Thoracic aorta (tissue), 2 donors: Measurements from ENCODE around the gene GATA3. TPM values are rescaled to one million over a fixed set of nuclear protein-coding genes. Genes with fewer than 3 reads are reported as not detected.

Experiments used
- ATAC-seq: fragments of 150-250 bp; one replicate; pipeline ENCODE4 v1.8.0; 2017; ENCODE audit warnings: low read depth; ENCODE audit not compliant: insufficient number of reproducible peaks, low FRiP score
- DNase-seq: peaks from one replicate; pipeline ENCODE4 v3.0.0-alpha.2; 2020; ENCODE audit warnings: low spot score
- H3K27ac ChIP-seq, 2 donors: fragments of 200-600 bp; sonication (generic); 1 replicate in 1 of 2; 2 replicates in 1 of 2; pipeline ENCODE4 v1.5.1; 2016; ENCODE audit warnings: mild to moderate bottlenecking in 2 of 2, moderate library complexity in 2 of 2
- H3K27me3 ChIP-seq: fragments of 200-600 bp; sonication (generic); replicated peaks from 2 replicates; pipeline ENCODE4 v1.6.0; 2016; ENCODE audit warnings: mild to moderate bottlenecking; ENCODE audit not compliant: insufficient read depth
- H3K36me3 ChIP-seq: fragments of 200-600 bp; sonication (generic); one replicate; pipeline ENCODE4 v1.5.1; 2016
- H3K4me1 ChIP-seq, 2 donors: fragments of 200-600 bp; sonication (generic); 1 replicate in 1 of 2; 2 replicates in 1 of 2; pipeline versions ENCODE4 v1.5.1 to v1.6.0; 2016; ENCODE audit warnings: low read depth in 2 of 2, mild to moderate bottlenecking in 1 of 2; ENCODE audit not compliant: control insufficient read depth in 1 of 2
- H3K4me3 ChIP-seq: fragments of 200-600 bp; sonication (generic); 2 replicates; pipeline ENCODE4 v1.5.1; 2016; ENCODE audit warnings: mild to moderate bottlenecking
- H3K9me3 ChIP-seq: fragments of 200-600 bp; sonication (generic); 2 replicates; pipeline ENCODE4 v1.5.1; 2016
- CTCF ChIP-seq: fragments of 200-600 bp; sonication (generic); IDR thresholded peaks from one replicate; pipeline ENCODE4 v1.5.1; 2019; ENCODE audit warnings: antibody characterized with exemption
- total RNA-seq, 2 donors: library from RNA; depleted of rRNA; stranded (reverse); fragments of >200 nt; gene quantifications; one replicate each; pipeline versions ENCODE4 v1.1.0 to v1.2.3, GENCODE V29; 2016

GATA3 gene
- total RNA-seq, 2 donors from 2014 or later = not detected

- Histone ChIP-seq H3K27me3 (peaks cover 37% of the 10 kb centered on the region), H3K4me3 (no peak overlapping the region), H3K36me3 (no peaks in the 10 kb centered on the region), H3K27ac (no peak overlapping the region), H3K4me1 (peaks cover 21 to 53% of the 10 kb centered on the region in 2 donors), H3K9me3 (no peaks in the 10 kb centered on the region)
- TF ChIP-seq CTCF = no peak
- DNase-seq (no peak), ATAC-seq (no peak)
Measured at GRCh38 chr10:8047452-8048280, 6.8 kb upstream of the GATA3 start.

DNA sequence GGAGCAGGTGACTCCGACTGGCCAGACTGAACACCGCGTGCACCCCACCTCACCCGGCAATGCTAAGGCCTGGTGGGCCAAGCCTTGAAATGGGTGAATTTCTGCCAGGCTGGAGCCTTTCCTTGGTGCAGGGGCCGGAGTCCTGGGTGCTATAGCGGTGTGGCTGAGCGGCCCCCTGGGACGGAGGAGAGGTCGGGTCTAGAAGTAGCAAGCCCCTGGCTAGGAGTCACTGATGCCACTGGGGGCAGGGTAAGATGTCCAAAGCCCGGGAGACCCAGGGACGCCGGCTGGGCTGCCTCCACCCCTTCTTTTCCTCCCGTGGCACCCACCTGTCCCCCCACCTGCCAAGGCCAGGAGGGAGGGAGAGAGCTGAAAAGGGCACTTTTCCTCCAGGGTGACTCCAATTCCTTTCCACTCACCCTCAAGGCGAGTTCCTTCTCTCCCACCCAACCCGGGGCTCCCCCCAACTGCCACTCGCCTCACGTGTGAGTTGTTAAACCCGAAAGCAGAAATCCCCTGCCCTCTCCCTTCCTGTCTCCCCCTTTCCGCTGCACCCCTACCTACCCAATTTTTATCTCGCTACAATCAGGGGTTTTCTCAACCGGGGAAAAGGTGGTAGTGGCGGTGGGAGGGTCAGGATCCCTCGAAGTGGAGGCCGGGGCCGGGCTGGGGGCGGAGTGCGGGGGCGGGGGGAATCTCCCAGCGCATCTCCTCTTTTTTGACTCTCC lies 6.0 kb upstream of the GATA3 start:
- peaks cover 37% of the 10 kb centered on the region for H3K27me3 ChIP-seq
- ATAC-seq = no peak

DNA sequence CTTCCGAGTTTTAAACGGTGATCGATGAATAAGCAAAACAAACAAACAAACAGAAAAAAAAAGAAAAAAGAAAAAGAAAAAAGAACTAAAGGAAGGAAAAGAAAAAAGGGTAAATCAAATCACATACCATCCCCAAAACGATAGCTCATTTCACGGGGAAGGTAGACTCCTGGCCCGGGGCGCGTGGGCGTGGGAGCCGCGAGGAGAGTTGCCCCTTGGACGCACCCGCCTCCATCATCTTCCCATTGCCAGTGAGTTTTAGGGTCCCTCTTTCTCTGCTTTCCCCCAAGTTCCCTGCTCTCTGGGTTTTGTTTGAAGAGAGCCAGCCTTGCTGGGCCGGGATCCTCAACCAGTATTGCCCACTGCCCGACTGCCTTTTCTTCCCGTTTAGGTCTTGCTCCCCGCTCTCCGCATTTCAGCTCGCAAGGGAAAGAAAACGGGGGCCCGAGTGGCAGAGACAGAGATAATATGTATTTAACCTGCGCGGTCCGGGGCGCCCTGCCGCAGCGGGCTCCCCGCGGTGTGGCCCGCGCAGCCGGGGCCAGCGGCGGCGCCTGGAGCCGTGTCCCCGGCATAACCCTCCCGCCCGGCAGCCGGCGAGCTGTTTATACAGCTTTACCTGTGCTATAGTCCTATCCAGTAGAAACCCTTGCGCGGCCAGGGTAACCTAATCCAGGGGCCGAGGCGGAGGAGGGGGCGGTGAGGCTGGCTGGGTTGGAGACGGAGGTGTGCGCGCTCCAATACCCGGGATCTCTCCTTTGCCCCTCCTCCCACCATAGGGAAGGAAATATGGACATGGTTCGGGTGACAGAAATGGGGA lies 5.2 kb upstream of the GATA3 start:
- Histone ChIP-seq H3K4me1 (peaks cover 26 to 63% of the 10 kb centered on the region in 2 donors), H3K4me3 (peak overlapping the region; percentile 64), H3K9me3 (no peaks in the 10 kb centered on the region), H3K36me3 (no peaks in the 10 kb centered on the region), H3K27ac (no peak overlapping the region), H3K27me3 (peaks cover 29% of the 10 kb centered on the region)
- no peak for ATAC-seq
- TF ChIP-seq CTCF = no peak
- no peak for DNase-seq

More for the DNA sequence above, 6.0 kb upstream of the GATA3 start:
- Histone ChIP-seq H3K27ac (no peak overlapping the region), H3K4me1 (peaks cover 24 to 59% of the 10 kb centered on the region in 2 donors), H3K9me3 (no peaks in the 10 kb centered on the region), H3K4me3 (no peak overlapping the region), H3K36me3 (no peaks in the 10 kb centered on the region)
- DNase-seq = no peak
- TF ChIP-seq CTCF = no peak

- DNase-seq (no peak), ATAC-seq (no peak)
- H3K4me1 ChIP-seq = peaks cover 32 to 60% of the 10 kb centered on the region in 2 donors
- H3K9me3 ChIP-seq = no peaks in the 10 kb centered on the region
- H3K27me3 ChIP-seq = peaks cover 24% of the 10 kb centered on the region
- TF ChIP-seq CTCF = no peak
- no peaks in the 10 kb centered on the region for H3K36me3 ChIP-seq
- H3K27ac ChIP-seq = no peak overlapping the region
- peak overlapping the region; percentile 64 for H3K4me3 ChIP-seq
Measured at GRCh38 chr10:8049865-8050555, 4.5 kb upstream of the GATA3 start.
